Liver (tissue), 2 donors: ENCODE results near the gene TM9SF4.

Experiments used
- CTCF ChIP-seq: fragments of 150-350 bp; IDR thresholded peaks from 2 replicates; pipeline ENCODE4 v1.5.1; 2017; ENCODE audit warnings: improper control_type of control experiment, low read depth, low read length; ENCODE audit not compliant: missing input control
- REST ChIP-seq: IDR thresholded peaks from 2 replicates; pipeline ENCODE4 v1.6.1; 2016; ENCODE audit warnings: antibody characterized with exemption, mild to moderate bottlenecking
- donor health status: healthy.

GRCh38 chr20:32191873-32192272 is 82.4 kb downstream of the TM9SF4 start:
- no peak for TF ChIP-seq CTCF
- no peak for TF ChIP-seq REST
